ENCODE results near the gene PRR23E.

Gene PRR23E

GRCh38 chr3:127165036-127165435 lies 27.9 kb upstream of the PRR23E start:
- DNase-seq: no peak

GRCh38 chr3:127165694-127166485 lies 27.0 kb upstream of the PRR23E start:
- no peak for DNase-seq

GRCh38 chr3:127166501-127167065 lies 26.3 kb upstream of the PRR23E start:
- no peak for DNase-seq

GRCh38 chr3:127167315-127168043 lies 25.5 kb upstream of the PRR23E start:
- no peak for DNase-seq

GRCh38 chr3:127168271-127168670 lies 24.7 kb upstream of the PRR23E start:
- no peak for DNase-seq

- no peak for DNase-seq
Observed at GRCh38 chr3:127170814-127171213, 22.1 kb upstream of the PRR23E start.

GRCh38 chr3:127171320-127171719 lies 21.6 kb upstream of the PRR23E start:
- no peak for DNase-seq

- DNase-seq: no peak
Observed at GRCh38 chr3:127171721-127172120, 21.2 kb upstream of the PRR23E start.

GRCh38 chr3:127172211-127172610 lies 20.7 kb upstream of the PRR23E start:
- DNase-seq: no peak

- no peak for DNase-seq
Observed at GRCh38 chr3:127172781-127173515, 20.0 kb upstream of the PRR23E start.

GRCh38 chr3:127173516-127174166 lies 19.3 kb upstream of the PRR23E start:
- DNase-seq: no peak

- DNase-seq: no peak
Observed at GRCh38 chr3:127174284-127174683, 18.6 kb upstream of the PRR23E start.

- DNase-seq: no peak
Observed at GRCh38 chr3:127174715-127175140, 18.2 kb upstream of the PRR23E start.

GRCh38 chr3:127175272-127175671 lies 17.7 kb upstream of the PRR23E start:
- DNase-seq: no peak

- no peak for DNase-seq
Observed at GRCh38 chr3:127177226-127177625, 15.7 kb upstream of the PRR23E start.

- DNase-seq: no peak
Observed at GRCh38 chr3:127180859-127181258, 12.1 kb upstream of the PRR23E start.

- no peak for DNase-seq
Observed at GRCh38 chr3:127182431-127182830, 10.5 kb upstream of the PRR23E start.

GRCh38 chr3:127182848-127183714 lies 9.8 kb upstream of the PRR23E start:
- no peak for DNase-seq

- DNase-seq: no peak
Observed at GRCh38 chr3:127183931-127184869, 8.7 kb upstream of the PRR23E start.

- no peak for DNase-seq
Observed at GRCh38 chr3:127184870-127185216, 8.1 kb upstream of the PRR23E start.

- no peak for DNase-seq
Observed at GRCh38 chr3:127185268-127185667, 7.7 kb upstream of the PRR23E start.
